Trophoblast cell (in vitro differentiated cells and primary cell): ENCODE results near the gene CDKAL1.

Source experiments
- DNase-seq, 2 donors: peaks; one replicate each; pipeline ENCODE4 v3.0.0-alpha.2; 2016
- H2AFZ ChIP-seq: 2 replicates; pipeline ENCODE4 v1.6.1; 2013; ENCODE audit warnings: low read length, moderate library complexity, mild to moderate bottlenecking; ENCODE audit not compliant: insufficient read depth, poor library complexity
- H2AK5ac ChIP-seq: 2 replicates; pipeline ENCODE4 v1.6.1; 2013; ENCODE audit warnings: mild to moderate bottlenecking, low read length
- H2BK120ac ChIP-seq: 2 replicates; pipeline ENCODE4 v1.6.1; 2013; ENCODE audit warnings: low read length, mild to moderate bottlenecking, moderate library complexity; ENCODE audit not compliant: insufficient read depth, poor library complexity
- H2BK12ac ChIP-seq: 2 replicates; pipeline ENCODE4 v1.6.1; 2013; ENCODE audit warnings: mild to moderate bottlenecking, low read length, moderate library complexity
- H2BK5ac ChIP-seq: 2 replicates; pipeline ENCODE4 v1.6.1; 2013; ENCODE audit warnings: low read length, low read depth, moderate library complexity, mild to moderate bottlenecking; ENCODE audit not compliant: poor library complexity
- H3K14ac ChIP-seq: 2 replicates; pipeline ENCODE4 v1.6.1; 2013; ENCODE audit warnings: mild to moderate bottlenecking, low read length
- H3K18ac ChIP-seq: 2 replicates; pipeline ENCODE4 v1.6.1; 2013; ENCODE audit warnings: mild to moderate bottlenecking, low read length
- H3K23ac ChIP-seq: 2 replicates; pipeline ENCODE4 v1.6.1; 2013; ENCODE audit warnings: low read length
- H3K27ac ChIP-seq: 2 replicates; pipeline ENCODE4 v1.5.1; 2013; ENCODE audit warnings: low read depth, mild to moderate bottlenecking, inconsistent platforms, low read length, moderate library complexity
- H3K27me3 ChIP-seq: 2 replicates; pipeline ENCODE4 v1.6.1; 2013; ENCODE audit warnings: inconsistent platforms, mild to moderate bottlenecking, low read length, moderate library complexity; ENCODE audit not compliant: insufficient read depth
- H3K36me3 ChIP-seq, 2 experiments: 1 replicate in 1 of 2; 2 replicates in 1 of 2; pipeline ENCODE4 v1.6.1; 2013; ENCODE audit warnings: low read length in 2 of 2, mild to moderate bottlenecking in 2 of 2, moderate library complexity in 1 of 2; ENCODE audit not compliant: insufficient read depth in 2 of 2, control insufficient read depth in 1 of 2
- H3K4ac ChIP-seq: 2 replicates; pipeline ENCODE4 v1.6.1; 2013; ENCODE audit warnings: low read depth, mild to moderate bottlenecking, low read length, moderate library complexity
- H3K4me1 ChIP-seq, 2 experiments: 1 replicate in 1 of 2; 2 replicates in 1 of 2; pipeline ENCODE4 v1.6.1; 2013; ENCODE audit warnings: low read length in 2 of 2, mild to moderate bottlenecking in 2 of 2, moderate library complexity in 1 of 2; ENCODE audit not compliant: insufficient read depth in 2 of 2, control insufficient read depth in 1 of 2
- H3K4me2 ChIP-seq: 2 replicates; pipeline ENCODE4 v1.6.1; 2013; ENCODE audit warnings: inconsistent platforms, mild to moderate bottlenecking, low read length, moderate library complexity
- H3K4me3 ChIP-seq: 2 replicates; pipeline ENCODE4 v1.5.1; 2013; ENCODE audit warnings: mild to moderate bottlenecking, low read depth, low read length, inconsistent platforms
- H3K79me1 ChIP-seq: one replicate; pipeline ENCODE4 v1.6.1; 2013; ENCODE audit warnings: low read length
- H3K79me2 ChIP-seq: 2 replicates; pipeline ENCODE4 v1.6.1; 2013; ENCODE audit warnings: low read length, mild to moderate bottlenecking; ENCODE audit not compliant: control insufficient read depth, insufficient read depth, poor library complexity
- H3K9ac ChIP-seq: 2 replicates; pipeline ENCODE4 v1.6.1; 2013; ENCODE audit warnings: mild to moderate bottlenecking, low read length
- H3K9me3 ChIP-seq: 2 replicates; pipeline ENCODE4 v1.6.1; 2013; ENCODE audit warnings: low read depth, mild to moderate bottlenecking, control low read depth, inconsistent platforms, low read length; ENCODE audit not compliant: insufficient read depth
- H4K12ac ChIP-seq: 2 replicates; pipeline ENCODE4 v1.6.1; 2013; ENCODE audit warnings: low read depth, mild to moderate bottlenecking, low read length, moderate library complexity
- H4K8ac ChIP-seq: 2 replicates; pipeline ENCODE4 v1.6.1; 2013; ENCODE audit warnings: low read depth, mild to moderate bottlenecking, low read length, moderate library complexity
- H4K91ac ChIP-seq: one replicate; pipeline ENCODE4 v1.6.1; 2013; ENCODE audit warnings: low read depth, mild to moderate bottlenecking, low read length, moderate library complexity
- WGBS: extraction: QIAGEN DNeasy Blood & Tissue Kit; methylation state at CpG from one replicate; pipeline ENCODE4 v1.1.7; 2013; ENCODE audit warnings: missing lambda C conversion rate; ENCODE audit not compliant: insufficient read length, insufficient coverage; ENCODE audit errors: extremely low coverage; 5-methylcytosine and 5-hydroxymethylcytosine counted together

The CDKAL1 gene

DNA sequence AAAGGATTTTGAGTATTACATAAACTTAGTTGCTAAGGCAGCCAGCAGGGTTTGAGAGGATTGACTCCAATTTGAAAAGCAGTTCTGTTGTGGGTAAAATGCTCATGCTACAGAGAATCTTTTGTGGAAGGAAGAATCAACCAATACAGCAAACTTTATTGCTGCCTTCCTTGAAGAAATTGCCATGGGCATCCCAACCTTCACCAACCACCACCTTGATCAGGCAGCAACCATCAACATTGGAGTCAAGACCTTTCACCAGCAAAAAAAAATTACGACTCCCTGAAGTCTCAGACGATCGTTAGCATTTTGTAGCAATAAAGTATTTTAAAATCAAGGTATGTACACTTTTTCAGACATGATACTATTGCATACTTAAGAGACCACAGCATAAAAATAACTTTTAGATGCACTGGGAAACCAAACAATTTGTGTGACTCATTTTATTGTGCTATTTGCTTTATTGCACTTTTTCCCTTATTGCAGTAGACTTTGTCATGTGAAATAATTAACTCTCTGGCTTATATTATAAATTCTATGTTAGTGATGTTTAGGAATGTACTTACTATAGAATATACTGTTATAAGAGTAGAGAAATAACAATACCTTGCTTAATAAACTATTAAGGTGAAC, 390.8 kb downstream of the CDKAL1 start:
- no peak overlapping the region for H2AK5ac ChIP-seq
- H3K27ac ChIP-seq: no peak overlapping the region
- no peak overlapping the region for H3K14ac ChIP-seq
- no peaks in the 10 kb centered on the region for H3K9me3 ChIP-seq
- no CpG with 5 or more reads among the region's 3 CpGs for WGBS
- H3K18ac ChIP-seq: no peak overlapping the region
- no peaks in the 10 kb centered on the region for H3K36me3 ChIP-seq
- no peaks in the 10 kb centered on the region for H3K79me1 ChIP-seq
- no peak overlapping the region for H4K12ac ChIP-seq
- no peaks in the 10 kb centered on the region for H3K4me1 ChIP-seq
- no peak overlapping the region for H4K8ac ChIP-seq
- H3K9ac ChIP-seq: no peak overlapping the region
- H3K79me2 ChIP-seq: no peaks in the 10 kb centered on the region
- no peak overlapping the region for H3K4me3 ChIP-seq
- no peaks in the 10 kb centered on the region for H3K27me3 ChIP-seq
- no peak for DNase-seq
- H3K4me2 ChIP-seq: no peak overlapping the region
- no peak overlapping the region for H2BK12ac ChIP-seq
- H2AFZ ChIP-seq: no peak overlapping the region
- no peak overlapping the region for H3K23ac ChIP-seq
- H2BK5ac ChIP-seq: no peak overlapping the region
- H3K4ac ChIP-seq: no peak overlapping the region
- H4K91ac ChIP-seq: no peak overlapping the region
- H2BK120ac ChIP-seq: no peak overlapping the region

DNA sequence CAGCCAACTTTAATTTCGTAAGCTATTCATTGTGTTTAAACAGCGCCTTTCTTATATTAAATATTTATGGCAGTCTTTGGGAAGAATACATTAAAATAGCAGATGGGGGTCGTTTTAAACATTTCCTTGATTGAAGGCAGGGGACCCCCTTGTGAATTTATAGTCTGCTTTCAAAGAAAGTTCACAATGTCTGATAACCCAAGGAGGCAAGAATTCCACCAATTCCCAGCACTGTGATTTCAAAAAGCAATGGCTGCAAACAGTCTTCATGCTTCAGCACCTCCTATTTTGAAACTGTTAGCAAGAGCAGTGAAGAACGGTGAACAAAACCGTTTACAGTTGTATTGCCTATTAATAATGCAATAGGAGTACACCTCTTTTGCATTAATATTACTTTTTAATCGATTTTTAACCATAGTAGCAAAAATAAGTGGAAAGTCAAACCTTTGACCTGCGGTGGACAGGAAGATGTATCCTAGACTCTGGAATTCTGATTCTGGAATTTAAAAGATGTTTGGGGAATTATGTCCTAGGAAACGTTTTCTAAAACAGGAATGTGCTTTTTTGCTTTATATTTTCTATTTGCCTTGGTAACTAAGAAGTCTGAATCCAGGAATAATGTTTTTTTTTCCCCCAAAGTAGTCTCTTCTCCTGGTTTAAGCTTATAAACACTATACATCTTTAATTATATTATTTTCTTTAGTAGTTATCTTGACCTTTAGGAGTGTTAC, 393.0 kb downstream of the CDKAL1 start:
- H3K4me3 ChIP-seq: no peak overlapping the region
- H3K79me1 ChIP-seq: no peaks in the 10 kb centered on the region
- no peak overlapping the region for H3K4me2 ChIP-seq
- WGBS: no CpG with 5 or more reads among the region's 8 CpGs
- H3K18ac ChIP-seq: no peak overlapping the region
- no peak overlapping the region for H2BK120ac ChIP-seq
- H2BK12ac ChIP-seq: no peak overlapping the region
- no peak overlapping the region for H3K9ac ChIP-seq
- no peak overlapping the region for H4K91ac ChIP-seq
- no peaks in the 10 kb centered on the region for H3K36me3 ChIP-seq
- H4K8ac ChIP-seq: no peak overlapping the region
- no peak overlapping the region for H3K27ac ChIP-seq
- H3K4me1 ChIP-seq: no peaks in the 10 kb centered on the region
- no peaks in the 10 kb centered on the region for H3K27me3 ChIP-seq
- no peak overlapping the region for H4K12ac ChIP-seq
- no peak overlapping the region for H2BK5ac ChIP-seq
- H3K4ac ChIP-seq: no peak overlapping the region
- no peaks in the 10 kb centered on the region for H3K79me2 ChIP-seq
- no peak overlapping the region for H3K23ac ChIP-seq
- H3K14ac ChIP-seq: no peak overlapping the region
- H3K9me3 ChIP-seq: no peaks in the 10 kb centered on the region
- no peak overlapping the region for H2AK5ac ChIP-seq
- DNase-seq: no peak
- H2AFZ ChIP-seq: no peak overlapping the region

DNA sequence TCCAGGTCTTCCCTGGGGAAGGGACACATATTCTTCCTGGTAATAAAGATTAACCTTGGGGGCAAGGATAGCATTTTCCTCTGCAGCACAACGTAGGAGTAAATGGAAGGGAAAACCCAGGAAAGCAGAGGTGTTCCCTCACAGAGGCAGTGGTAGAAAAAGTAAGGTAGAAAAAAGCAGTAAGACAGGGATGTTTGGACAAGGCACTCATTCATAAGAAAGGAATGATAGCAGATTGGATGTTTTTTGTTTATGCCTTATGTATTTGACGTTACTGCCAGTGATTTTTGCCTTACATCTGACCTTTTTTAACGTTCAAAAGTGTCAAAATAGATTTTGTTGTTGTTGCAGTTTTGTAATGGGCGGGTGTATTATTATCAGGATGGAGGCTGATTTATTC, 395.0 kb downstream of the CDKAL1 start:
- H3K18ac ChIP-seq: no peak overlapping the region
- H2BK12ac ChIP-seq: no peak overlapping the region
- no peaks in the 10 kb centered on the region for H3K79me2 ChIP-seq
- H2AK5ac ChIP-seq: no peak overlapping the region
- no peak overlapping the region for H4K8ac ChIP-seq
- no peaks in the 10 kb centered on the region for H3K4me1 ChIP-seq
- H3K27ac ChIP-seq: no peak overlapping the region
- H3K4ac ChIP-seq: no peak overlapping the region
- H3K23ac ChIP-seq: no peak overlapping the region
- H3K27me3 ChIP-seq: no peaks in the 10 kb centered on the region
- no peak overlapping the region for H2BK120ac ChIP-seq
- no peak overlapping the region for H3K14ac ChIP-seq
- no peaks in the 10 kb centered on the region for H3K9me3 ChIP-seq
- H3K36me3 ChIP-seq: no peaks in the 10 kb centered on the region
- H3K79me1 ChIP-seq: no peaks in the 10 kb centered on the region
- no peak overlapping the region for H3K9ac ChIP-seq
- no peak overlapping the region for H2AFZ ChIP-seq
- H3K4me2 ChIP-seq: no peak overlapping the region
- no peak overlapping the region for H4K91ac ChIP-seq
- H3K4me3 ChIP-seq: no peak overlapping the region
- no CpG with 5 or more reads among the region's 4 CpGs for WGBS
- DNase-seq: no peak
- H4K12ac ChIP-seq: no peak overlapping the region
- no peak overlapping the region for H2BK5ac ChIP-seq

DNA sequence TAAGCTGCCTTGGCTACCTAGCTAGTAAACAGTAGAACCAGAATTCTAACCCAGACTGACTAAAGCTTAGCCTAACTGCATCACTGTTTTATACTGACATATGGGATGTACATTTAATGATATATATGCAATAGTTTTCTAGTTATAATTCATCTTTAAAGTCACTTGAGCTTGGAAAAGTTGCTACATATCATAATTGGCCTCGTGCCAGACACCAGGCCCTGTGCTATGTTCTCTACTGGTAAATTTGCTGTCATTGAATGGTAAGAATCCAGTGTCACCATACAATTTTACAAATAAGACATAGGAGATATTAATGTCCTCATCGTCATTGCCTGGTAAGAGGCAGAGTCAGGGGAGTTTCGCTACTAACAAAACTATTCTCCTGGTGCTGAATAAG, 396.8 kb downstream of the CDKAL1 start:
- Histone ChIP-seq H4K91ac (no peak overlapping the region), H4K8ac (no peak overlapping the region), H3K9ac (no peak overlapping the region), H2AK5ac (no peak overlapping the region), H3K23ac (no peak overlapping the region), H3K27ac (no peak overlapping the region), H3K36me3 (no peaks in the 10 kb centered on the region), H3K18ac (no peak overlapping the region), H3K9me3 (no peaks in the 10 kb centered on the region), H2AFZ (no peak overlapping the region), H3K4me1 (no peaks in the 10 kb centered on the region), H3K79me1 (no peaks in the 10 kb centered on the region), H2BK12ac (no peak overlapping the region), H3K14ac (no peak overlapping the region), H3K27me3 (no peaks in the 10 kb centered on the region), H4K12ac (no peak overlapping the region), H3K4me3 (no peak overlapping the region), H2BK120ac (no peak overlapping the region), H3K4ac (no peak overlapping the region), H3K79me2 (no peaks in the 10 kb centered on the region), H3K4me2 (no peak overlapping the region), H2BK5ac (no peak overlapping the region)
- no peak for DNase-seq
- WGBS: no CpG with 5 or more reads among the region's 3 CpGs
